ENCODE data around the gene HFM1.
"Not testable (repeated sequence)": the region's sequence is repeated elsewhere in the genome, so short reads cannot be mapped to it uniquely, and the experiment has no call there.

HFM1 gene

DNA sequence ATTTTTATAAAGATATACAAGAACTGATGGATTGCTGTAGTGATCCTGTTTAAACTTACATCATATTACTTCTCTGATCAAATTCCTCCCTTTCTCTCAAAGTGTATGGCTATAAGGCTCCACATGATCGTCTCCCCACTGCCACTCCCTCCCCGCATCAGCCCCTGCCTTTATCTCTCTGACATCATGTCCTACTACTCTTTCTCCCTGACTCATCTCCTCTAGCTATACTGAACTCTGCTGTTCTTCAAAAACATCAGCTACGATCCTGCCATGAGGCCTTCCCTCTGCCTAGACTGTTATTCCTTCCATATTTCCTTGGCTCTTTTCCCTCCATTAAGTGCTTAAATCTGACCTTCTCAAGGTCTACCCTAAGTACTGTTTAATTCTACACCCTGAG lies 22.8 kb downstream of the HFM1 start:
- DNase-seq (ENCODE audit: low read depth in 1 of 2, low spot score in 1 of 2), result no peak

DNA sequence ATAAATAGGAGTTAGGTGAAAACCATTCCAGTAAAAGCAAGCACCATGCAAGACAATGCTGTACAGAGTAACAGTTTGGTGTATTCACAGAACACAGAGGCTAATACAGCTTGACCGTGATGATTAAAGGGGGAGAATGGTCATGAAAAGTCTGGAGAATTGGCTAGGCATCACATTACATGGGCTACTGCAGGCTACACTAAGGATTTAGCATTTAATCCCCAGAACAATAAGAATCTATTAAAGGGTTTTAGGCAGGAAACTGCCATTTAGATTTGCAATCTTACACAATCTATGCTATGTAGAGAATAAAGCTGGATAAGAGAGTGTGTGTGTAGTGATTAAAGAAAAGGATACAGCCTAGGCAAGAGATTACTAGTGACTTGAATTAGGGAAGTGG lies 30.6 kb downstream of the HFM1 start:
- no peak for DNase-seq (ENCODE audit: low read depth in 1 of 2, low spot score in 1 of 2)

DNA sequence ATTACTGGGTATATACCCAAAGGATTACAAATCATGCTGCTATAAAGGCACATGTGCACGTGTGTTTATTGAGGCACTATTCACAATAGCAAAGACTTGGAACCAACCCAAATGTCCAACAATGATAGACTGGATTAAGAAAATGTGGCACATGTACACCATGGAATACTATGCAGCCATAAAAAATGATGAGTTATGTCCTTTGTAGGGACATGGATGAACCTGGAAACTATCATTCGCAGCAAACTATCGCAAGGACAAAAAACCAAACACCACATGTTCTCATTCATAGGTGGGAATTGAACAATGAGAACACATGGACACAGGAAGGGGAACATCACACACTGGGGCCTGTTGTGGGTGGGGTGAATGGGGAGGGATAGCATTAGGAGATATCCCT lies 32.4 kb downstream of the HFM1 start:
- DNase-seq (ENCODE audit: low read depth in 1 of 2, low spot score in 1 of 2), result not testable (repeated sequence)

DNA sequence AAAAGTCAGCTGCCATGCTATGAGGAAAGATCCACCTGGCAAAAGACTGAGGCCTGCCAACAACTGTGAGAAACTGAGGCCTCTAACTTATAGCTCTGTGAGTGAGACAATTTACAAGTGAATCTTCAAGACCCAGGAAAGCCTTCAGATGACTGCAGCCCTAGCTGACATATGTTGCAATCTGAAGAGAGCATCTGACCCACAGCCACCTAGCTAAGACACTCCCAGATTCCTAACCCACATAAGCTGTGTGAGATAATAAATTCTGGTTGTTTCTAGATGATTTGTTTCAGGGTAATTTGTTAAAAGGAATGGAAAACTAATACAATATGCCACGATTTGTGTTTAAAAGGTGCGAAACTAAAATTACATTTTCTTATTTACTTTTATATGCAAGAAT lies 55.1 kb downstream of the HFM1 start:
- DNase-seq (ENCODE audit: low read depth in 1 of 2, low spot score in 1 of 2), result no peak

DNA sequence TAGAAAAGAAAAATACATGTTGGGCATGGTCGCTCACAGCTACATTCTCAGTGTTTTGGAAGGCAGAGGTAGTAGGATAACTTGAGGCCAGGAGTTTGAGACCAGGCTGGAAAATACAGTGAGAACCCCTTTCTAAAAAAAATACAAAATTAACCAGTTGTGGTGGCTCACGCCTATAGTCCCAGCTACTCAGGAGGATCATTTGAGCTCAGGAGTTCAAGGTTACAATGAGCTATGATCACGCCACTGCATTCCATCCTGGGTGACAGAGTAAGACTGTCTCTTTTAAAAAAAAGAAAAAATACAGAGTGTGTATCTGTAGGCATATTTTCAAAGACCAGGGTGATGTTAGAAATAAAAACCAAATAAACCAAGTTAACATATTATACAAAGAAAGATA lies 57.8 kb downstream of the HFM1 start:
- DNase-seq (ENCODE audit: low read depth in 1 of 2, low spot score in 1 of 2), result no peak

DNA sequence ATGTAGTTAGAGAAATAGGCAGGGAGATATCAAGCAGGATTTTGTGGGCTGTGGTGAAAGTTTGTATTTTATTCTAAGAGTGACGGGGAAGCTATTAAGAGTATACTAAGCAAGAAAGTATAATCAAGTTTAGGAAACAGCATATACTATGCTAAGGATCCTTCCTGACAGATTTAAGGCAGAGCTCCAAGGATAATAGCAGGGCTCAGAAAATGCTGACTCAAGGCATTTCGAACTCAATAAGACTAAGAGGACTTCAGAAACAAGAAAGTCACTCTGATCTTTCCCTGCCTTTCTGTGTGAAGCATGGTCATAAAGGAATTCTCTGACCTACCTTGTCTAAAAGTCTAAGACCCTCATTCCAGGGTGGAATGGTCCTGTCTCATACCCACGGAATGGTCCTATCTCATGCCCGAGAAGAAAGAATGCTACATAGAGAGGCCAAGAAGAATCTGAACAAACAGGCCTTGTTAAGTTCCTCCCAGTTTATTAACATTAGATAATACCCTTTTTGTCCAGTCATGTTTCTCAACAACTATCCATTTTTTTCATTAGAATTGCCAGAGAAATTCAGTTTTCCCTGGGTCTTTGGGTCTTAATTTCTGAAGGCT lies 59.1 kb downstream of the HFM1 start:
- no peak for DNase-seq (ENCODE audit: low read depth in 1 of 2, low spot score in 1 of 2)

DNA sequence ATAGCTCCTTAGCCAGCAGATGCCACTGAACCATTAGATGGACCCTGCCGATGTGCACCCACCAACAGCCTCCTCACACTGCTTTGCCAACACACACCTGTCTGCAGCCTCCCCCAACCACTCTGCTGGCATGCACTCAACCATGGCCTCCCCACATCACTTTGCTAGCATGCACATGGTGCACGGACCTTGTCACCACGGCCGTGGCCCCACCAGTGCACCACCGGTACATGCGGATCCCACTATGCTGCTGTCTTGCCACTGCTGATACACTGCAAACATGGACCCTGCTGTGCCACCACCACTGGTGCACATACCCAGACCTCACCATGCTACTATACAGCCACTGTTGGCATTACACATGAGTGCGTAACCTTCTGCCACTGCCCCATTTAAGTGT lies 66.1 kb downstream of the HFM1 start:
- no peak for DNase-seq (ENCODE audit: low read depth in 1 of 2, low spot score in 1 of 2)

DNA sequence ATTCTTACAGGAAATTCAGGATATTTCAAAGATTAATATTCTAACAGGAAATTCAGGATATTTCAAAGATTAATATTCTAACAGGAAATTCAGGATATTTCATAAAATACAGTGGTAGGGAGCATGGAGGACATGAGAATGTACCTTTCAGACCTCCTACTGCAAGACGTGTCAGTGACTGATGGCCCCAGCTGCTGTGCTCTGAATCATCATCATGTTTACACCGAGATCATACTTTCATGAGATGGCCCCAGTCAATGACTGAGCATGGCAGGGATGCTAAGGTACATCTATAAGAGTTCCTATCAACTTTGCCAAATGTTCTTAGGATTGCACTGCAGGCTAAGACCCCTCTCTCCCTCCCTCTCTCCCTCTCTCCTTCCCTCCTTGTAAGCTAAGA lies 69.0 kb downstream of the HFM1 start:
- no peak for DNase-seq (ENCODE audit: low read depth in 1 of 2, low spot score in 1 of 2)

DNA sequence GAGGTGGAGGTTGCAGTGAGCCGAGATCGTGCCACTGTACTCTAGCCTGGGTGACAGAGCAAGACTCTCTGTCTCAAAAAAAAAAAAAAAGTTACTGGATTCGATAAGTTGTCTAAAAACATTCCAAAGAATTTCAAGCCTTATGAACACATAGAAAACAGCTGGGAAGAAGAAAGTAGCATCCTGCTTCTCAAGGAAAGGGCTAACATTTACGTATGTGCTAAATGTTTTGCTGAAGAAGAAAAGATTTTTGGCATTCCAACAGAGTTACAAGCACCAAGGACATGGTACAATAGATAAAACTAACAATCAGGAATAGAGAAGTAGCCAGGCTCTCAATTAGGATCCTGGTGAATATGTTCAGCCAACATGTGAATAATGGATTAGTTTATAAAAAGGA lies 69.8 kb downstream of the HFM1 start:
- no peak for DNase-seq (ENCODE audit: low read depth in 1 of 2, low spot score in 1 of 2)

DNA sequence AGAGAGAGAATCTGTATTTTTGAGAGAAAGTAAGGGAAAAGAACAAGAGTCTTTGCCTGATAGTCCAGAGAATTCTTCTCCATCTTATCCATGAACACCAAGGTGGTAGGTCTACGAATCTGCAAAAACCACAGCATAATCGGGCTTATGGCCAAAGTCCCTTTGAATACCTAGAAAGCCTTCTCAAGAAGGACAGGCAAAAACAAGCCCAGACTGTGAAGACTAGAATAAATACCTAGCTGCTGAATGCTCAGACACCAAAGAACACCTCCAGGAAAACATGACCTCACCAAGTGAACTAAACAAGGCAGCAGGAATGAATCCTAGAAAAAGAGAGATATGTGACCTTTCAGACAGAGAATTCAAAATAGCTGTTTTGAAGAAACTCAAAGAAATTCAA lies 79.2 kb downstream of the HFM1 start:
- DNase-seq (ENCODE audit: low read depth in 1 of 2, low spot score in 1 of 2), result no peak

DNA sequence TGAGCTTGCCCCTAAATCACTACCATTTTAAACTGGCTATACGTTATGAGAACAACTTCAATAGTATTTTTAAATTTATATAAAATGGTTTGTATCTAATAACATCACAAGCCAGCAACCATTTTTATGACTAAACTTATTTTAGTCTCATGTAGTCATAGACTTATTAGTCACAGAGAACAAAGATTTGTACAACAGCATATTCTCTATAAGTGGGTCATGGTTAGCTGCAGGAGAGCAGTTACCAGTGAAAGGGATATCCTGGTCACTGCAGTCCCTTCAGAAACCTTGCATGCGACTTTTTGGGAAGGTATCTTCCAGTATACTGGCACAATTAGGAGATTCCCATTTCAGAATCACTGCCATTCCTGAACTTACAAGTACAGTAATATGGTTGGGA lies 90.0 kb downstream of the HFM1 start:
- DNase-seq (ENCODE audit: low read depth in 1 of 2, low spot score in 1 of 2), result no peak

DNA sequence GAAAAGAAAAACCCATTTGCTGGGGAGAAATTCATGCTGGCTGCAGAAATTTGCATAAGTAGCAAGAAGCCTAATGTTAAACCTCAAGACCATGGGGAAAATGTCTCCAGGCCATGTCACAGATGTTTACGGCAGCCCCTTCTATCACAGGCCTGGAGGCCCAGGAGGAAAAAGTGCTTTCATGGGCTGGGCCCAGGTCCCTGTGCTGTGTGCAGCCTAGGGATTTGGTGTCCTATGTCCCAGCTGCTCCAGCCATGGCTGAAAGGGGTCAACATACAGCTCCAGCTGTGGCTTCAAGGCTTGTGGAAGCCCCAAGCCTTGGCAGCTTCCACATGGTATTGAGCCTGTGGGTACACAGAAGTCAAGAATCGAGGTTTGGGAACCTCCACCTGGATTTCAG lies 93.0 kb downstream of the HFM1 start:
- DNase-seq (ENCODE audit: low read depth in 1 of 2, low spot score in 1 of 2), result no peak

DNA sequence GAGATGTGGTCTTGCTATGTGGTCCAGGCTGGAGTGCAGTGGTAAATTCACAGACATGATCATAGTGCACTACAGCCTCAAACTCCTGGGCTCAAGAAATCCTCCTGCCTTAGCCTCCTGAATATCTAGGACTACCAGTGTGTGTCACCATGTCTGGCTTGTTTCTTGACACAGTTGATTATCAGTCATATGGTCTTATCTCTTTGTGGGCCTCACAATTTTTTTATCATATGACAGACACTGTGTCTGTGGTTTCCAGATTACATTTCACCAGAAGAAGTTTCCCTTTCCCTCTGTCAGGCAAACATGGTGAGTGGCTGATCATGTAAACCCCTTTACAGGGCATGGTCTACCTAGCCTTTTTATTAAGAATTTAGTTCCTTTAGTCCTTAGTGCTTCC lies 96.1 kb downstream of the HFM1 start:
- no peak for DNase-seq (ENCODE audit: low read depth in 1 of 2, low spot score in 1 of 2)

DNA sequence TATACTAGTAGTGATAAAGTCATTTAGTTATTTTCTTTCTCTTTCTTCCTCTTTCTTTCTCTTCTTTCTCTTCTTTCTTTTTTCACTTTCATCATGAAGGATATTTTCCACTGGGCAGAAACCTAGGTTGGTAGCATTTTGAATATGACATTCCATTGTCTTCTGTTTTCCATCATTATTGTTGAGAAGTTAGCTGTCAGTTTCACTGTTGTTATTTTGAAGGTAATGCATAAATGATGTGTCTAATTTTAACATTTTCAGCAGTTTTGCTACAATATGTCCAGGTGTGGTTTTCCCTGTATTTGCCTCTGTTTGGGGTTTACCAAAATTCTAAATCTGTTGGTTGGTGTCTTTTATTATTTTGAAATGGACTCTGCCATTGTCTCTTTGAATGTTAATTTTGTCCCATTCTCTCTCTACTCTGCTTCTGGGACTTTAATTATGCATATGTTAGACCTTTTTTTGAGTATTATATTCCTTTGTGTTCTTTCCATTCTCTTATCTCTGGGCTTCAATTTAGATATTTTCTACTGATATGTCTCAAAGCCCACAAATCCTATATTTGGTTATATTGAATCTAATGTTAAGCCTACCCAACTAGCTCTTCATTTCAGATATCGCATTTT lies 96.7 kb downstream of the HFM1 start:
- DNase-seq (ENCODE audit: low read depth in 1 of 2, low spot score in 1 of 2), result no peak

DNA sequence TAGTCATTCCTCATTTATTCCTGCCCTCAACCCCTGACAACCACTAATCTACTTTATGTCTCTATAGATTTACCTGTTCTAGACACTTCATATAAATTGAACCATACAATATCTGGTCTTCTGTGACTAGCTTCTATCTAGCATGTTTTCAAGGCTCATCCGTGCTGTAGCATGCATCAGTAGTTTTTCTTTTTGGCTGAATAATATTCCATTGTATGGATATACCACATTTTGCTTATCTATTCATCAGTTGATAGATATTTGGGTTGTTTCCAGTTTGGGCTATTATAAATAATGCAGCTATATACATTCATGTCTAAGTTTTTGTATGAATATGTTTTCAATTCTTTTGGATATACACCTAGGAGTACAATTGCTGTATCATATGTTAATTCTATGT lies 101.5 kb downstream of the HFM1 start:
- DNase-seq (ENCODE audit: low read depth in 1 of 2, low spot score in 1 of 2), result no peak

DNA sequence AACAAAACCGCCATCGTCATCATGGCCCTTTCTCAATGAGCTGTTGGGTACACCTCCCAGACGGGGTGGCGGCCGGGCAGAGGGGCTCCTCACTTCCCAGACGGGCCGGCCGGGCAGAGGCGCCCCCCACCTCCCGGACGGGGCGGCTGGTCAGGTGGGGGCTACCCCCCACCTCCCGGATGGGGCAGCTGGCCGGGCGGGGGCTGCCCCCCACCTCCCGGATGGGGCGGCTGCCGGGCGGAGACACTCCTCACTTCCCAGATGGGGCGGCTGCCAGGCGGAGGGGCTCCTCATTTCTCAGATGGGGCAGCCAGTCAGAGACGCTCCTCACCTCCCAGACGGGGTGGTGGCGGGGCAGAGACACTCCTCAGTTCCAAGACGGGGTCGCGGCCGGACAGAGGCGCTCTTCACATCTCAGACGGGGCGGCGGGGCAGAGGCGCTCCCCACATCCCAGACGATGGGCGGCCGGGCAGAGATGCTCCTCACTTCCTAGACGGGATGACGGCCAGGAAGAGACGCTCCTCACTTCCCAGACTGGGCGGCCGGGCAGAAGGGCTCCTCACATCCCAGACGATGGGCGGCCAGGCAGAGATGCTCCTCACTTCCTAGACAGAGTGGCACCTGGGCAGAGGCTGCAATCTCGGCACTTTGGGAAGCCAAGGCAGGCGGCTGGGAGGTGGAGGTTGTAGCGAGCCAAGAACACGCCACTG lies 115.6 kb downstream of the HFM1 start:
- DNase-seq (ENCODE audit: low read depth in 1 of 2, low spot score in 1 of 2), result not testable (repeated sequence)

DNA sequence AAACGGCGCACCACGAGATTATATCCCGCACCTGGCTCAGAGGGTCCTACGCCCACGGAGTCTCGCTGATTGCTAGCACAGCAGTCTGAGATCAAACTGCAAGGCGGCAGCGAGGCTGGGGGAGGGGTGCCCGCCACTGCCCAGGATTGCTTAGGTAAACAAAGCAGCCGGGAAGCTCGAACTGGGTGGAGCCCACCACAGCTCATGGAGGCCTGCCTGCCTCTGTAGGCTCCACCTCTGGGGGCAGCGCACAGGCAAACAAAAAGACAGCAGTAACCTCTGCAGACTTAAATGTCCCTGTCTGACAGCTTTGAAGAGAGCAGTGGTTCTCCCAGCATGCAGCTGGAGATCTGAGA lies 117.7 kb downstream of the HFM1 start:
- not testable (repeated sequence) for DNase-seq (ENCODE audit: low read depth in 1 of 2, low spot score in 1 of 2)

DNA sequence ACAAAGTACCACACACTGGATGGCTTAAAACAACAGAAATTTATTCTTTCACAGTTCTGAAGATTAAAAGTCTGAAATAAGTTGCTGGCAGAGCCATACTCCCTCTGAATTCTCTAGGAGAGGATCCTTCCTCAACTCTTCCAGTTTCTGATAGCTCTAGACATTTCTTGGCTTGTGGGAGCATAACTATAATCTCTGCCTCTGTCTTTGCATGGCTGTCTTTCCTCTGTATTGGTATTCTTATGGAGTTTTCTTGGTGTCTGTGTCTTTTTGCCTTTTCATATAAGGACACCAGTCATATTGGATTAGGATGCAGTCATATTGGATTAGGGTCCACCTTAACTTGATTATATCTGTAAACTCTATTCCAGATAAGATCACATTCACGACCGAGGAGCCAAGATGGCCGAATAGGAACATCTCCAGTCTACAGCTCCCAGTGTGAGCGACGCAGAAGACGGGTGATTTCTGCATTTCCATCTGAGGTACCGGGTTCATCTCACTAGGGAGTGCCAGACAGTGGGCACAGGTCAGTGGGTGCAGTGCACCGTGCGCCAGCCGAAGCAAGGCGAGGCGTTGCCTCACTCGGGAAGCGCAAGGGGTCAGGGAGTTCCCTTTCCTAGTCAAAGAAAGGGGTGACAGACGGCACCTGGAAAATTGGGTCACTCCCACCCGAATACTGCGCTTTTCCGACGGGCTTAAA lies 118.2 kb downstream of the HFM1 start:
- DNase-seq (ENCODE audit: low read depth in 1 of 2, low spot score in 1 of 2), result not testable (repeated sequence)

DNA sequence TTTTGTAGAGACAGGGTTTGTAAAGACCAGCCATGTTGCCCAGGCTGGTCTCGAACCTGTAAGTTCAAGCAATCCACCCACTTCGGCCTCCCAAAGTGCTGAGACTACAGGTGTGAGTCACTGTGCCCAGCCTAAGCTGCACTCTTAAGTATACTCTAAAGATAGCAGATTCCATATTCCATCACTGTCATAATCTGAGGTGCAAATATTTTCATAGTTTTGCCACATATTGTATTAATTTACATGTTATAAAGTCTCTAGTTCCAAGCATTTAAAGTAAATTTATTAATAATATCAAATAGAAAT lies 121.3 kb downstream of the HFM1 start:
- peak in 1 of 2 donors; percentile 0 for DNase-seq (ENCODE audit: low read depth in 1 of 2, low spot score in 1 of 2)

DNA sequence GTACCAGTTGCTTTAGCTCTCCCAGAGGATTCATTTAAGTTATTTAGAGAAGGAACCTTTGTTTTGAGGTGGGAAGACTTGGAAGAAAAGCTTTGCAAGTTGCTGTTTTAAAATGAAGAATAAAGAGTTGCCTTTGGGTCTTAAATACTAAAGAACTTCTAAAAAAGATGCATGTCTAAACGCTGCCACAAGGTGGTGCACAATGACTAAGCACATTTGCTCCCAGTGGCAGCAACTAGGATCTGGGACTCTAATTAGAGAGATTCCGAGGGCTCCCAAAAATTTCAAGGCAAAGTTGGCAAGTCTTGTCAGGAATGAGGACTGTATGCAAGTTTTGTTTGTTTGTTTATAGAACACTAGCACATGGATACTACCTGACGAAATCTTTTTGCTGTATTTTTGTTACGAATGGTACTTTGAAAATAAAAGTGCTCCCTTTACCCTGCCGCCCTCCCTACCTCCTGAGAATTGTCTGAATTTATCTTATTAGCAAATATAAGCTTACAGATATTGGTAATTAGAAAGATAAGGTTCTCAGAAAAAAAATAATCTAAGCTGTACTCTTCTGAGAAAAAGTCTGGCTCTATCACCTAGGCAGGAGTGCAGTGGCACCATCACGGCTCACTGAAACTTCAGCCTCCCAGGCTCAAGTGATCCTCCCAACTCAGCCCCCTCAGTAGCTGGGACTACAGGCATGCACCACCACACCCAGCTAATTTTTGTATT lies 121.8 kb downstream of the HFM1 start:
- peak in 1 of 2 donors; percentile 35 for DNase-seq (ENCODE audit: low read depth in 1 of 2, low spot score in 1 of 2)

DNA sequence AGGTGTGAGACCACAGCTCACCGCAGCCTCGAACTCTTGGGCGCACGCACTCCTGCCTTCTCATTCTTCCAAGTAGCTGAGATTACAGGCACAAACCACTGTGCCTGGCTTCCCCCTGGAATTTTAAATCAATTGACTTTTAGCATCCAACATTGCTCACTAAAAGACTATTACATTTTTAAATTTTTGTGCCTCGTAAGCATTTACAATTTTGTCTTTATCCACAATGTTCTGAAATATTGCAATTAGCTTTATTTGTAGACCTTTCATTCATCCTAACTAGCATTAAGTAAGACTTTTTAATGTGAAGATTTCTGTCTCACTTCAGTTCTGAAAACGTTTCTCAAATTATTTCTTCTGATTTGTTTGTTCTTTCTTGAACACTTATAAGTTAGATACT lies 122.9 kb downstream of the HFM1 start:
- no peak for DNase-seq (ENCODE audit: low read depth in 1 of 2, low spot score in 1 of 2)

DNA sequence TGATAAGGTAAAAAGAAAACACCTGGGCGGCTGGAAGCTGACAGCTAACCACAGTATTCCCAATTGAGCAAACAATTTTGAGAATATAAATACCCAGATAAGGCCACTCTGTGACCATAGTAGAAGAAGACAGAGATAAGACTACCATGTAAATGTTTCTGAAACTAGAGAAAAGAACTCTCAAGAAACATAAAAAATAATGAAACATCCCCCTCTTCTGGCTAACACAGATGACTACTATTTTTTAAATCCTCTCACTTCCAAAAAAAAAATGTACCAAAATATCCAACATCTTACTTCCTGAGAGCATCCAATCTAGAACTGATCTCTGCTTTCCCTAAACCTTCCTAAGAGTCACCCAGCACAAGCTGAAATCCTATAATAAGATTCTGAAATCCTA lies 125.9 kb downstream of the HFM1 start:
- DNase-seq (ENCODE audit: low read depth in 1 of 2, low spot score in 1 of 2), result no peak

Data from activated CD4-positive, alpha-beta T cell treated with anti-CD3 and anti-CD28 coated beads, Interleukin-2, amount 50 U/mL, for 24 hours (primary cell).